K562 (cell line): ENCODE measurements around the gene NARF.

Source experiments
- CHD1 ChIP-seq: fragments of 200-600 bp; sonication (generic); IDR thresholded peaks from one replicate; pipeline ENCODE4 v1.6.1; 2012; ENCODE audit warnings: mild to moderate bottlenecking, moderate library complexity, low read length, inconsistent platforms
- E2F5 ChIP-seq: sonication (generic); formaldehyde crosslinking; IDR thresholded peaks from 2 replicates; pipeline ENCODE4 v1.8.0; 2022; ENCODE audit warnings: mild to moderate bottlenecking, missing genetic modification reagents
- EZH2 ChIP-seq: IDR thresholded peaks from 2 replicates; pipeline ENCODE4 v1.6.1; 2012; ENCODE audit warnings: low read depth, mild to moderate bottlenecking, inconsistent platforms, low read length, borderline replicate concordance

- TF ChIP-seq E2F5: no peak
- no peak for TF ChIP-seq CHD1
- TF ChIP-seq EZH2: no peak
Measured at GRCh38 chr17:82433560-82434215, 24.9 kb upstream of the NARF start.
